Amniotic epithelial cell (primary cell): ENCODE measurements around the gene SATL1.
"Not testable (repeated sequence)": the region's sequence is repeated elsewhere in the genome, so short reads cannot be mapped to it uniquely, and the experiment has no call there.

Source experiments
- DNase-seq: peaks from one replicate; pipeline ENCODE4 v3.0.0-alpha.2; 2010; ENCODE audit warnings: low read depth

Gene SATL1

GRCh38 chrX:85243761-85244449, at the start of gene SATL1, which contains the start of gene ZNF711:
Gene SATL1 (minus strand): TSS chrX:85243779. CDS start chrX:85108968, 134,811 bp downstream.
Gene ZNF711 (plus strand): TSS chrX:85243991. CDS start chrX:85247573, 3,582 bp downstream.
- peak; percentile 25 for DNase-seq

GRCh38 chrX:85288992-85289723, 45.6 kb upstream of the SATL1 start:
- DNase-seq: no peak

- not testable (repeated sequence) for DNase-seq
Measured at GRCh38 chrX:85285286-85285685, 41.7 kb upstream of the SATL1 start.

GRCh38 chrX:85244450-85245211, 1.1 kb upstream of the SATL1 start:
- DNase-seq: peak; percentile 6

- peak; percentile 1 for DNase-seq
Measured at GRCh38 chrX:85243155-85243554, 424 bp downstream of the SATL1 start.

GRCh38 chrX:85223359-85223758, 20.2 kb downstream of the SATL1 start:
- DNase-seq: peak; percentile 0

GRCh38 chrX:85221361-85221760, 22.2 kb downstream of the SATL1 start:
- DNase-seq: no peak

GRCh38 chrX:85215946-85216345, 27.6 kb downstream of the SATL1 start:
- no peak for DNase-seq

- no peak for DNase-seq
Measured at GRCh38 chrX:85213792-85214530, 29.6 kb downstream of the SATL1 start.

- DNase-seq: no peak
Measured at GRCh38 chrX:85203461-85203970, 40.1 kb downstream of the SATL1 start.

- no peak for DNase-seq
Measured at GRCh38 chrX:85196319-85196718, 47.3 kb downstream of the SATL1 start.

- DNase-seq: no peak
Measured at GRCh38 chrX:85159644-85160043, 83.9 kb downstream of the SATL1 start.

GRCh38 chrX:85140964-85141363, 102.6 kb downstream of the SATL1 start:
- DNase-seq: no peak

GRCh38 chrX:85139422-85139821, 104.2 kb downstream of the SATL1 start:
- no peak for DNase-seq

- no peak for DNase-seq
Measured at GRCh38 chrX:85136409-85136808, 107.2 kb downstream of the SATL1 start.

GRCh38 chrX:85115252-85115651, 128.3 kb downstream of the SATL1 start:
- DNase-seq: no peak

- DNase-seq: no peak
Measured at GRCh38 chrX:85114776-85115175, 128.8 kb downstream of the SATL1 start.

GRCh38 chrX:85114171-85114570, 129.4 kb downstream of the SATL1 start:
- no peak for DNase-seq

- DNase-seq: no peak
Measured at GRCh38 chrX:85113746-85114145, 129.8 kb downstream of the SATL1 start.

GRCh38 chrX:85112293-85112692, 131.3 kb downstream of the SATL1 start:
- DNase-seq: no peak

- no peak for DNase-seq
Measured at GRCh38 chrX:85111347-85111746, 132.2 kb downstream of the SATL1 start.

- no peak for DNase-seq
Measured at GRCh38 chrX:85109235-85109634, 134.3 kb downstream of the SATL1 start.
